Psoas muscle (tissue), 8 donors: ENCODE data around the gene SGSM2. TPM values are rescaled to one million over a fixed set of nuclear protein-coding genes. Genes with fewer than 3 reads are reported as not detected.

Experiments
- ATAC-seq, 4 donors: fragments of 200-7000 bp; cut with Tn5 transposase; one replicate each; pipeline ENCODE4 v1.9.1; 2020; ENCODE audit warnings: moderate library complexity in 3 of 4, mild to moderate bottlenecking in 2 of 4
- DNase-seq, 2 donors: peaks; one replicate each; pipeline ENCODE4 v3.0.0-alpha.2; 2020
- H3K27ac ChIP-seq: fragments of 200-600 bp; one replicate; pipeline ENCODE4 v1.8.0; 2022
- H3K27me3 ChIP-seq, 3 donors: fragments of 200-600 bp in 1 of 3; one replicate each; pipeline versions ENCODE4 v1.6.1 to v1.8.0; 2013 to 2022; ENCODE audit warnings: low read length in 2 of 3, mild to moderate bottlenecking in 2 of 3, moderate library complexity in 1 of 3; ENCODE audit not compliant: insufficient read depth in 3 of 3
- H3K36me3 ChIP-seq, 2 donors: fragments of 200-600 bp in 1 of 2; one replicate each; pipeline versions ENCODE4 v1.6.1 to v1.8.0; 2013 to 2022; ENCODE audit warnings: low read depth in 1 of 2, mild to moderate bottlenecking in 1 of 2, moderate library complexity in 1 of 2; ENCODE audit not compliant: insufficient read depth in 1 of 2
- H3K4me1 ChIP-seq: fragments of 200-600 bp; one replicate; pipeline ENCODE4 v1.8.0; 2022
- H3K4me3 ChIP-seq: fragments of 200-600 bp; one replicate; pipeline ENCODE4 v1.8.0; 2022; ENCODE audit warnings: mild to moderate bottlenecking
- H3K9me3 ChIP-seq: fragments of 200-600 bp; one replicate; pipeline ENCODE4 v1.8.0; 2022
- CTCF ChIP-seq: fragments of 200-600 bp; IDR thresholded peaks from one replicate; pipeline ENCODE4 v1.8.0; 2022; ENCODE audit warnings: antibody characterized with exemption
- WGBS, 3 donors: extraction: QIAGEN DNeasy Blood & Tissue Kit; methylation state at CpG; one replicate each; pipeline versions ENCODE4 v1.1.6 to v1.1.7; 2013; 5-methylcytosine and 5-hydroxymethylcytosine counted together
- intact Hi-C, 2 donors: fragments of 100-400 bp; cut with DNase I; formaldehyde crosslinking; loops; one replicate each; pipeline versions ENCODE4 v1.11.0 to v1.14.2; 2022
- polyA plus RNA-seq, 3 donors: library from polyadenylated mRNA; stranded (reverse); fragments of 200-250 nt; gene quantifications; one replicate each; pipeline ENCODE4 v1.2.3, GENCODE V29; 2013
- total RNA-seq, 4 donors: library from RNA; stranded (reverse); fragmentation: NEBNext Ultra II Directional in 2 of 4; extraction: Animal tissue kit (Norgen Biotek cat#: 25700) in 2 of 4; gene quantifications; one replicate each; pipeline versions ENCODE4 v1.2.1 to v1.2.4, GENCODE V29; 2021 to 2023
- donor health status: healthy with polysubstance abuse.
- donor health status: DM: no; HTN: no; CAD: no; lungs with moderate emphysema.
- donor health status: Bipolar disorder and iron deficiency.
- donor health status: healthy.
- donor health status: DM: yes; HTN: yes; CAD: no.
- donor health status: DM: no; HTN: no; CAD: no.
- donor health status: DM: no; HTN: no; CAD: no.
- donor health status: DM: yes; HTN: yes; CAD: no.

SGSM2 gene
- total and polyA plus RNA-seq, 7 donors: 9.6 to 25.6 (median 13.5) TPM

DNA sequence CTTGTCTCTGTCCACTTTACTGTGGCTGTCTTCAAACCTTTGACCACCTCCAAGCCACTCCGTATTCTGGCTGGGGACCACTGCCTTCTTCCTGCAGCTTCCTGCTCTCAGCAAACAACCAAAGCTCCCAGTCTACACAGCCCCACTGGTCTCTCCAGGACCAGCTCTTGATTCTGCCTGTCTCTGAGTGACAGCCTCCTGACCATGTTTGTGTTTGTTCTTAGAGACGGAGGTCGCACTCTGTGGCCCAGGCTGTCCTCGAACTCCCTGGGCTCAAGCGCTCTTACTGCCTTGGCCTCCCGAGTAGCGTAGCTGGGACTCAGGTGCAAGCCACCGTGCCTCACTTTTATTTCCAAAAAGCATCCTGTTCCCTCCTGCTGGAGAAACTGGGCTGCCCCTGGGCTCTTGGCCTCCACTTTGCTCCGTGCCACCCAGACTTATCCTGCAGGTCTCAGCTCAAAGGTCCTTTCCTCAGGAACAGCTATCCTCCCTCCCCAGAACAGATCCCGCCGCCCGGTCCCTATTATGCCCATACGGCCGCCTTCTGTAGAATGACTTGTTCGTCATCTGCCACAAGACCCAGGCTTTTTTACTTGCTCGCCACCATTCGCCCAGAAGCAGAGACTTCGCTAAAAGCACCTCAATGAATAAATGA lies 54.4 kb downstream of the SGSM2 start:
- intact Hi-C loops: no loop called here

DNA sequence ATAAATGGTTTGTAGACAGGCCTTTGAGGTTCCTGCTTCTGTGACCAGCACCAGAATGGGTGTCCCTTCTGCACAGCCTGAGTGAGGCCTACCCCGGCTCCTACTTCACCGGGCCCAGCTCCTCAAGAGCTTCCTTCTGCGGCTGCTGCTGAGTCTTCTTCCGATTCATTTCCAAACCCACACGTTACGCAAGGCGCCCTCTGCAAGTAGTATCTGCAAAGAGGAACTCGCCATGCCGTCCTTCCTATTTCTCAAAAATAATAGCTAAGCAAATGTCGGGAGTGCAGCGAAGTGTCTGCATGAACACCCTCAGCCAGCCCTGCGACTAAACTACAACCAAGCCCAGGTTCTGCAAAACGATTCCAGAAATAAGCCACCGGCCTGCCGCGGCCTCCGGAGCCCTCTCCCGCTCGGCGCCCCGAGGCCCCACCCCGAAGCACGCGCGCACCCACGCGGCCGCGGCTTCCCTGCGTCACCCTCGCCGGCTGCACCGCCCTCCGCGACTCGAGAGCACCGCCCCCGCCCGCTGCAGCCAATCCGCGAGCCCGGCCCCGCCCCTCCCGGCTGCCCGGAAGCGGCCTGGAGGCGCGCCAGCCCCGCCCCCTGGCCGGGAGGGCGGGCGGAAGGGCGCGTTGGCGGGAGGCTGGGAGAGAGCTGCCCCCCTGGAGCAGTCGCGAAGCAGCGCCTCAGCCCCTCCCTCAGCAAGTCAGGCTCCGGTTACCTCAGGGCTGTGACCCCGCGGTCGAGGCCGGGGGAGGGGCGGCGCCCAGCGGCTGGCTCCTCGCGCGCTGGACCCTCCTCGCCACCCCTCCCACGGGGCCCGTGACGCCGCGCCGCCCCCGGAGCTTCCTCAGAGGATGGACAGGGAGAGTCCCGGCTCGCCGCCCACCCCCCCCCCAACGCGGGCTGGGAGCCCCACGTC lies 55.2 kb downstream of the SGSM2 start:
- intact Hi-C loops: no loop called here
- Histone ChIP-seq H3K27me3 (no peaks in the 10 kb centered on the region), H3K27ac (peak overlapping the region; percentile 100), H3K4me1 (peaks cover 73% of the 10 kb centered on the region), H3K4me3 (peak overlapping the region; percentile 79), H3K9me3 (no peaks in the 10 kb centered on the region), H3K36me3 (peaks cover 0 to 7% of the 10 kb centered on the region in 2 donors)
- TF ChIP-seq CTCF: no peak
- 1% methylated on average over 40 to 83 of the region's 83 CpGs for WGBS, 3 donors
- DNase-seq (peak; percentile 98), ATAC-seq (peak; percentile 72 to 80 (median 77))

More for the DNA sequence above, 54.4 kb downstream of the SGSM2 start:
- Histone ChIP-seq H3K4me1 (peaks cover 65% of the 10 kb centered on the region), H3K27ac (peak overlapping the region; percentile 100), H3K4me3 (peak overlapping the region; percentile 79), H3K9me3 (no peaks in the 10 kb centered on the region), H3K36me3 (peaks cover 0 to 13% of the 10 kb centered on the region in 2 donors), H3K27me3 (no peaks in the 10 kb centered on the region)
- ATAC-seq (no peak), DNase-seq (peak; percentile 19 to 31)
- no peak for TF ChIP-seq CTCF
- 77 to 78% (median 78%) methylated on average over 18 of the region's 18 CpGs for WGBS, 3 donors

DNA sequence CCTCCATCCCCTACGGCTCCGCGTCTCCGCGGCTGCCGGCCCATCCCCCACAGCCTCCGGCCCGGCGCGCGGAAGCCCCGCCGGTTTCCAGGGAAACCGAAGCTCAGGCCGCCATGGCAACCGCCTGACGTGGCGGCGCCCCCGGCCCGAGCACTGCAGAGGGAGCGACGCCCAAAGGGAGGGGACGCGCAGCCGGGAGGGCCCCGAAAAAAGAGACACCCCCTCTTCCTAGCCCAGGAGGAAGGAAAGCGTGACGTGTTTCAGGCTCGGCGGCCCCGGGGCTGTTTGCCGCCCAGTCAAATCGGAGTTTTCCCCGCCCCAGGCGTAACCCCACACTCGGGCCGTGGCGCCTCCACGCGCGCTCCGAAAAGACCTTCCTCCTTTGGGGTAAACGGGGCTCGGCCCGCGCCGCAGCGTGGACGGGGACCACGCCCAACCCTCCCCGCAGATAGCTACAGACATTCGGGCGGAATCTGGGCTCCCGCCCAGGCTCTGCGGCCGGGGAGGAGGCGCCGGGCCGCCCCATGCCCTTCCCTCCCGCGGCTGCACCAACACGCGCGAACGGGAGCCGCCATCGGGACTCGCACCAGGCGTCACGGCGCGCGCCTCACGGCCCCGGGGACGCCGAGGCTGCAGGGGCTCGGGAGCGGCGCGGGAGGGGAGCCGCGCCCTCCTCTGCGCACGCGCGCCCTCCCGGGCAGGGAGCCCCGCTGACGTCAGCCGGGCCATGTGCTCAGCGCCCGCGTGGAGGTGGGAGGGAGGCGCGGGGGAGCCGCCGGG lies 56.1 kb downstream of the SGSM2 start:
- intact Hi-C loops: no loop called here
- no peaks in the 10 kb centered on the region for H3K9me3 ChIP-seq
- DNase-seq (peak; percentile 92 to 95), ATAC-seq (peak; percentile 64 to 69 (median 67))
- H3K36me3 ChIP-seq: no peaks in the 10 kb centered on the region
- peaks cover 81% of the 10 kb centered on the region for H3K4me1 ChIP-seq
- peak overlapping the region; percentile 79 for H3K4me3 ChIP-seq
- 0 to 1% (median 0%) methylated on average over 47 to 99 of the region's 99 CpGs for WGBS, 3 donors
- H3K27me3 ChIP-seq: no peaks in the 10 kb centered on the region
- H3K27ac ChIP-seq: peak overlapping the region; percentile 100
- no peak for TF ChIP-seq CTCF

- no peak for TF ChIP-seq CTCF
- Histone ChIP-seq H3K4me1 (peaks cover 79% of the 10 kb centered on the region), H3K9me3 (no peaks in the 10 kb centered on the region), H3K4me3 (peak overlapping the region; percentile 79), H3K27ac (peak overlapping the region; percentile 100), H3K36me3 (no peaks in the 10 kb centered on the region), H3K27me3 (no peaks in the 10 kb centered on the region)
- DNase-seq: peak; percentile 30 to 57
- 16 to 39% (median 26%) methylated on average over 22 to 52 of the region's 53 CpGs for WGBS, 3 donors
- intact Hi-C loops: no loop called here
- no peak for ATAC-seq
These were observed 56.9 kb downstream of the SGSM2 start for GRCh38 chr17:2393954-2394749.
